Measurements from ENCODE around the gene GABARAP. TPM values are rescaled to one million over a fixed set of nuclear protein-coding genes. Genes with fewer than 3 reads are reported as not detected.

GABARAP gene
- total and polyA plus RNA-seq, 2 donors (not counting 1 experiment from before 2014, with no cell fraction given): 173 to 1,154 TPM

- Histone ChIP-seq H3K79me2 (ENCODE audit: control insufficient read depth, insufficient read depth, low read length) (peaks cover 25% of the 10 kb centered on the region), H3K36me3 (ENCODE audit: control insufficient read depth, insufficient read depth, low read length) (peaks cover 50% of the 10 kb centered on the region)
Measured at GRCh38 chr17:7224661-7225111, 17.6 kb downstream of the GABARAP start.

DNA sequence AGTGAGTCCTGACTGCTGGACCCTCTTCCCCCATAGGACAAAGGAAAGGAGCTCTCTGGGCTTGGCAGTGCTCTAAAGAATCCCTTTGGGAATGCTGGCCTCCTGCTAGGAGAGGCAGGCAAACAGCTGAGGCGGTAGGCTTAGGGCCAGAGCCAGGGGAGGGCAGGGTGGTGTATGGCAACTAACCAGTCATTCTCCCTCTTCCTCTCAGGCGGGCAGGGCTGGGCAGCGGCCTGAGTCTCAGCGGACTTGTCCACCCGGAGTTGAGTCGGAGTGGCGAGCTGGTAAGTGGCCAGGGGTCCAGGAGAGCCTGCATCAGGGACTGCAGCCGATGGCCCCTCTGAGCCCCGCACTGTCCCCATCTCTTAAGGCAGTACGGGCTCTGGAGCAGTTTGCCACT, 18.1 kb downstream of the GABARAP start:
- Histone ChIP-seq H4K20me1 (ENCODE audit: control insufficient read depth, extremely low read depth, insufficient read depth, low read length) (no peaks in the 10 kb centered on the region), H3K9me3 (ENCODE audit: control insufficient read depth, insufficient read depth, low read depth, low read length) (no peaks in the 10 kb centered on the region), H3K27me3 (ENCODE audit: control insufficient read depth, insufficient read depth, low read length) (no peaks in the 10 kb centered on the region), H2AFZ (ENCODE audit: low read length) (no peak overlapping the region), H3K4me2 (ENCODE audit: extremely low read depth, insufficient read depth, low read length) (no peak overlapping the region), H3K79me2 (ENCODE audit: control insufficient read depth, insufficient read depth, low read length) (peaks cover 22% of the 10 kb centered on the region), H3K36me3 (ENCODE audit: control insufficient read depth, insufficient read depth, low read length) (peaks cover 44% of the 10 kb centered on the region), H3K9ac (ENCODE audit: insufficient read depth, low read length) (no peak overlapping the region), H3K4me1 (ENCODE audit: control insufficient read depth, extremely low read depth, insufficient read depth, low read length) (peaks cover 7% of the 10 kb centered on the region), H3K4me3 (replicated peaks in 1 of 4; ENCODE audit: control extremely low read depth in 1 of 4, insufficient read depth in 1 of 4, low read depth in 3 of 4, low read length in 4 of 4) (no peak overlapping the region), H3K27ac (ENCODE audit: insufficient read depth, low read length) (no peak overlapping the region)
- TF ChIP-seq, protein P1, sequence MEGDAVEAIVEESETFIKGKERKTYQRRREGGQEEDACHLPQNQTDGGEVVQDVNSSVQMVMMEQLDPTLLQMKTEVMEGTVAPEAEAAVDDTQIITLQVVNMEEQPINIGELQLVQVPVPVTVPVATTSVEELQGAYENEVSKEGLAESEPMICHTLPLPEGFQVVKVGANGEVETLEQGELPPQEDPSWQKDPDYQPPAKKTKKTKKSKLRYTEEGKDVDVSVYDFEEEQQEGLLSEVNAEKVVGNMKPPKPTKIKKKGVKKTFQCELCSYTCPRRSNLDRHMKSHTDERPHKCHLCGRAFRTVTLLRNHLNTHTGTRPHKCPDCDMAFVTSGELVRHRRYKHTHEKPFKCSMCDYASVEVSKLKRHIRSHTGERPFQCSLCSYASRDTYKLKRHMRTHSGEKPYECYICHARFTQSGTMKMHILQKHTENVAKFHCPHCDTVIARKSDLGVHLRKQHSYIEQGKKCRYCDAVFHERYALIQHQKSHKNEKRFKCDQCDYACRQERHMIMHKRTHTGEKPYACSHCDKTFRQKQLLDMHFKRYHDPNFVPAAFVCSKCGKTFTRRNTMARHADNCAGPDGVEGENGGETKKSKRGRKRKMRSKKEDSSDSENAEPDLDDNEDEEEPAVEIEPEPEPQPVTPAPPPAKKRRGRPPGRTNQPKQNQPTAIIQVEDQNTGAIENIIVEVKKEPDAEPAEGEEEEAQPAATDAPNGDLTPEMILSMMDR (conservative IDR thresholded peaks at IDR 0.05 in 1 of 2, IDR thresholded peaks at IDR 0.05 in 1 of 2; ENCODE audit: low read depth in 1 of 2, low read length in 2 of 2): no peak
- TF ChIP-seq EZH2 (IDR thresholded peaks at IDR 0.05; ENCODE audit: low read length, missing control alignments): no peak
- no peak for DNase-seq (ENCODE audit: low read depth in 2 of 2)

More at GRCh38 chr17:7224661-7225111, 17.6 kb downstream of the GABARAP start:
- no peaks in the 10 kb centered on the region for H3K27me3 ChIP-seq (ENCODE audit: control insufficient read depth, insufficient read depth, low read length)
- no peak overlapping the region for H2AFZ ChIP-seq (ENCODE audit: low read length)
- no peak overlapping the region for H3K27ac ChIP-seq (ENCODE audit: insufficient read depth, low read length)
- DNase-seq (ENCODE audit: low read depth in 2 of 2): no peak
- peaks cover 7% of the 10 kb centered on the region for H3K4me1 ChIP-seq (ENCODE audit: control insufficient read depth, extremely low read depth, insufficient read depth, low read length)
- no peaks in the 10 kb centered on the region for H4K20me1 ChIP-seq (ENCODE audit: control insufficient read depth, extremely low read depth, insufficient read depth, low read length)
- no peak overlapping the region for H3K4me3 ChIP-seq (replicated peaks in 1 of 4; ENCODE audit: control extremely low read depth in 1 of 4, insufficient read depth in 1 of 4, low read depth in 3 of 4, low read length in 4 of 4)
- H3K9ac ChIP-seq (ENCODE audit: insufficient read depth, low read length): no peak overlapping the region
- TF ChIP-seq, protein P1 (conservative IDR thresholded peaks at IDR 0.05 in 1 of 2, IDR thresholded peaks at IDR 0.05 in 1 of 2; ENCODE audit: low read depth in 1 of 2, low read length in 2 of 2): no peak
- no peak for TF ChIP-seq EZH2 (IDR thresholded peaks at IDR 0.05; ENCODE audit: low read length, missing control alignments)
- no peaks in the 10 kb centered on the region for H3K9me3 ChIP-seq (ENCODE audit: control insufficient read depth, insufficient read depth, low read depth, low read length)
- no peak overlapping the region for H3K4me2 ChIP-seq (ENCODE audit: extremely low read depth, insufficient read depth, low read length)

DNA sequence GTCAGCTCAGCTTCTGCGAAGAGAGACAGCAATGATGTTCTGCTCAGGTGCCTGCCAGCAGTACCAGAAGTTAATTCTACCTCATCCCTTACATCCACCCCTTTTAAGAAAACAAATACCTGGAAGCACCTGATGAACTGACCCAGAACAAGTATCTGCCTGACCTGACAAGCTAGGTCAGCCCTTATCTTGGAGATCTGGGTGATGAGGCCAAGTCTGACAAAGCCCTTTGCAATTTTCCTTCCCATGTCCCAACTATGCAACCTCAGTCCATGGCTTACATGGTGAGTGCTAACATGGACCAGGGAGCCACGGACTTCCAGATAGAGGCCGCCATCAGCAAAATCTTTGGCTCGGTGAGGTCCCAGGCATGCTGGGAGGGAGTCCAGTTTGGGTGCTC, 18.9 kb downstream of the GABARAP start:
- Histone ChIP-seq H3K9me3 (ENCODE audit: control insufficient read depth, insufficient read depth, low read depth, low read length) (no peaks in the 10 kb centered on the region), H3K4me3 (replicated peaks in 1 of 4; ENCODE audit: control extremely low read depth in 1 of 4, insufficient read depth in 1 of 4, low read depth in 3 of 4, low read length in 4 of 4) (no peak overlapping the region), H2AFZ (ENCODE audit: low read length) (no peak overlapping the region), H3K36me3 (ENCODE audit: control insufficient read depth, insufficient read depth, low read length) (peaks cover 43% of the 10 kb centered on the region), H3K9ac (ENCODE audit: insufficient read depth, low read length) (no peak overlapping the region), H3K79me2 (ENCODE audit: control insufficient read depth, insufficient read depth, low read length) (peaks cover 19% of the 10 kb centered on the region), H3K27me3 (ENCODE audit: control insufficient read depth, insufficient read depth, low read length) (no peaks in the 10 kb centered on the region), H3K27ac (ENCODE audit: insufficient read depth, low read length) (no peak overlapping the region), H3K4me2 (ENCODE audit: extremely low read depth, insufficient read depth, low read length) (no peak overlapping the region), H3K4me1 (ENCODE audit: control insufficient read depth, extremely low read depth, insufficient read depth, low read length) (peaks cover 7% of the 10 kb centered on the region), H4K20me1 (ENCODE audit: control insufficient read depth, extremely low read depth, insufficient read depth, low read length) (no peaks in the 10 kb centered on the region)
- no peak for TF ChIP-seq EZH2 (IDR thresholded peaks at IDR 0.05; ENCODE audit: low read length, missing control alignments)
- TF ChIP-seq, protein P1 (conservative IDR thresholded peaks at IDR 0.05 in 1 of 2, IDR thresholded peaks at IDR 0.05 in 1 of 2; ENCODE audit: low read depth in 1 of 2, low read length in 2 of 2): no peak
- no peak for DNase-seq (ENCODE audit: low read depth in 2 of 2)

Measured in fibroblast of lung (primary cell).